HG03575 (cell line): ENCODE measurements around the gene COA7.

Source experiments
- ATAC-seq: cut with Tn5 transposase; IDR thresholded peaks from one replicate; pipeline ENCODE4 v1.9.1; 2021; ENCODE audit not compliant: unreplicated experiment, insufficient number of reproducible peaks, low FRiP score; ENCODE audit errors: extremely low read depth

The COA7 gene

DNA sequence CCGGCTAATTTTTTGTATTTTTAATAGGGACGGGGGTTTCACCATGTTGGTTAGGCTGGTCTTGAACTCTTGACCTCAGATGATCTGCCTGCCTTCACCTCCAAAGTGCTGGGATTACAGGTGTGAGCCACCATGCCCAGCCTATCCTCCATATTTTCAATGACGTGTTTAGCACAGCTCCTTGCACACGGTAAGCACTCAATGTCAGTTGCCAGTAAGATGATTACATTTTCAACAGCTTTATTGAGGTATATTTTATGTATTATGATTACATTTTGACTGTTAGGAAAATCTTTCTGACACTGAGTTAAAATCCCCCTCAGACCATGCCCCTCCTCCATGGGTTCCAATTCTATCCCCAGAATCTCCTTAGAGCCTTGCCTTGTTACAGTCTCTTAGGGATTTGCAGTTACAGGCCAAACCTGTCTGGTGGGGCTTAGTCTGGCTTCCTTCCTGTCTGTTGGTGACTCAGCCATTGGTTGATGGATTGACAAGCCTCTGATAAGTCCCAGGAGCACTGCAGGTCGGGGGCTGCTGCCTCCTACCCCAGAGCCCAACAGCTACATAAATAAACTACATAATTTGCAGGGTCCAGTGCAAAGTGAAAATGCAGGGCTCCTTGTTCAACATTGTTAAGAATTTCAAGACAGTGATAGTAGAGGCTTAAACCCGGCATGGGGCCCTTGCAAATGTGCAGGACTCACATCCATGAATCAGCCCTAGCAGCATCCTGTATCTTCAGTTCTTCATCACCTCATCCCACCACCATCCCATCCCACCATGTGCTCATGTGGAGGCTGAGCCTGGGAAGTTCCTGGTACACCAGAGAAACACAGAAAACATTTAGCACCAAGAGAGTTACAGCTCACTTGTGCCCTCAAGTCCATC lies 23.4 kb downstream of the COA7 start:
- ATAC-seq = no peak

DNA sequence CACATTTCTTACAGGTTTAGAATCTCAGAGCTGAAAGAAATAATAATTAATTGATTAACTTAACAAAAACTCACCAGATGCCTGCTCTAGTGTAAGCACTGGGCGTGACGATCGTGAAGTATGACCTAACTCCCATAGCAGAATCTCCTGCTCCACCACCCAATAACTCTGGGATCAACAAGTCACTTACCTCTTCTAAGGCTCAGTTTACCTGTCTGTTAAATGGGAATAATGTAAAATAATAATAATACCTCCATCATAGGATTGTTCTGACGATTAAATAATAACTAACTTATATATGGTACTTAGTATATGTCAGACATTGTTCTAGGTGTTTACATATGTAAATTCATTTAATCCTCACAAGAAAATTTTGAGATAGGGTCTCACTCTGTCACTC lies 24.6 kb downstream of the COA7 start:
- ATAC-seq = no peak

DNA sequence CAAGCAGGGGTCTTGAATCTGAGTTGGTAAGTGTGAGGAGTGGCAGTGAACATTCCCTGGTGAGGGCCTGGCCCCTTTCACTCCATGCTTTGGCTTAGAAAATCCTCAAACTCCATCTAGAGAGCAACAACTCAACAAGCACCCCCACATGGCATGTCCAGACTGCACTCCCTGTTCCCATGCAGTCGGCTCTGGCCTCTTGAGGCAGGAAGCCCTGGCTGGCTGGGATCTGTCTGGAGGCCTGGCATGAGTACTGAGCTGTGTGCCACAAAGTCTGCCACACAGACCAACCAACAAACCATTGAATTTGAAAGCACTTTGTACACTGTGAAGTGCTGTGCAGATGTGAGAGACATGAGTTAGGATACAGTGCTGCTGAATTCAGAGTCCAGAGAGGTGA lies 25.2 kb downstream of the COA7 start:
- no peak for ATAC-seq

GRCh38 chr1:52670604-52671003 lies 27.5 kb downstream of the COA7 start:
- ATAC-seq = no peak

DNA sequence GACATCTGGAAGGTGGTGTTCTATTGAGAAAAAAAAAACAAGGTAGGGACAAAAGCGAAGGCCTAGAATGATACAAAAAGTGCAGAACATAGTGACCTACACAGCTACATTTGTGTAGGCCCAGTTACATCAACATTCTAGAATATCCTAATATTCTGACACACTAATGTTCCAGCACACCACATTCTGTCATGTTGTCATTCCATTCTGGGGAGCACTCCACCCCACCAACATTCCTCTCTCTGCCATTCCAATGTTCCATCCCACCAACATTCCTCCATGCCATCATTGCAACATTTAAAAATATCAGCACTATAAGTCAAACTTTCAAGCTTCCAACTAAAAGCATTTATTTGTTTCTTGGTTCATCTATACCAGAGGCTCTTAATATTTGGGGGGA lies 28.5 kb downstream of the COA7 start:
- no peak for ATAC-seq

DNA sequence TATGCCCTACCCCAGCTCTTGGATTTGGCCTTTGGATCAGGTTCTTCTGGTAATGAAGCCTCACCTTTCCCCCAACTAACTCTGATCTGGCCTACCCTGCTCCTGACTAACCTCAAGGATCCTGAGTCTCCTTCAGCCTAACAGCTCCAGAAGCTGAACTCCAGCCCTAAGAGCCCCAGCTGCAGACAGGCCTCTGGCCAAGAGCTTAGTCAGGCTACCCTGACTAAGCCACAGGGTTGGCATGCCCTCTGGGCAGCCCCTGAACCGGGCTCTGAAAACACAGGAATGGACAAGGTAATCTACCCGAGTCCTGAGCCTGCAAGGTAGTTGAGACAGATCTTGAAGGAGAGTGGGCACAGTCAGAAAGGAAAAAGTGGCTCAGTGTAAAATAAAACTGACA lies 29.4 kb downstream of the COA7 start:
- ATAC-seq = no peak

GRCh38 chr1:52667984-52668383 lies 30.2 kb downstream of the COA7 start:
- no peak for ATAC-seq

GRCh38 chr1:52667290-52667689 lies 30.9 kb downstream of the COA7 start:
- ATAC-seq = no peak

GRCh38 chr1:52665006-52665941 lies 32.9 kb downstream of the COA7 start:
- no peak for ATAC-seq

DNA sequence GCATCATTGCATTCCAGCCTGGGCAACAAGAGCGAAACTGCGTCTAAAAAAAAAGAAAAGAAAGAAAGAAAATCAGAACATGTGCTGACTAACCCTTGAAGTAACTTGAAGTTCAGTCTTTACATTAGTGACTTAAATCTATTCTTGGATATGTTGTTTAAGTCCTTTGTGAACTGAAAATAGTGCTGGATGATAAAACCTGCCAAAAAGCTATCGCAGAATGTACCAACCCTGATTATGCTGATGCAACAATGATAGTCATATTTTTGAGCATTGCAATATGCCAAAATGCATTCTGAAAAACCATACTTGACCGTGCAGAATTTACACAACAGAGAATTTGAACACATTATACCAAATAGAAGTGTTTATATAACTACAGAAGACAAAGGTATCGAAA lies 34.4 kb downstream of the COA7 start:
- ATAC-seq = no peak

- ATAC-seq = no peak
Measured at GRCh38 chr1:52662645-52663313, 35.4 kb downstream of the COA7 start.

DNA sequence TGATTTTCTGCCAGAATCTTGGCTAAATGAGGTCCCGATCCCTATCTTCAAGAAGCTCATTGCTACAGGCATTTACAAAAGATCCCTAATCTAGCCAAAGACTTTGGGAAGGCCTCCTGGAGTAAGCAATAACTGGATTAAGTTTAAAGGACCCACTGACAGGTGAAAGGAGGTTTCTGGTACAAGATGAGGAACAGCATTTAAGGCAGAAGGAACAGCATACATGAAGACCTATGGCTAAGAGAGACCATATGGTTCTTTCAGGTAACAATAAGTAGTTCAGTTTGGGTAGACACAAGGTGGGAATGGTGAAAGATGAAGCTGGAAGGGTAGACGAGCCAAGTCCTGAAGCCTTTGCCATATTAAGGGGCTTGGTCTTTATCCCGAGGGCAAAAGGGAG lies 37.3 kb downstream of the COA7 start:
- no peak for ATAC-seq

DNA sequence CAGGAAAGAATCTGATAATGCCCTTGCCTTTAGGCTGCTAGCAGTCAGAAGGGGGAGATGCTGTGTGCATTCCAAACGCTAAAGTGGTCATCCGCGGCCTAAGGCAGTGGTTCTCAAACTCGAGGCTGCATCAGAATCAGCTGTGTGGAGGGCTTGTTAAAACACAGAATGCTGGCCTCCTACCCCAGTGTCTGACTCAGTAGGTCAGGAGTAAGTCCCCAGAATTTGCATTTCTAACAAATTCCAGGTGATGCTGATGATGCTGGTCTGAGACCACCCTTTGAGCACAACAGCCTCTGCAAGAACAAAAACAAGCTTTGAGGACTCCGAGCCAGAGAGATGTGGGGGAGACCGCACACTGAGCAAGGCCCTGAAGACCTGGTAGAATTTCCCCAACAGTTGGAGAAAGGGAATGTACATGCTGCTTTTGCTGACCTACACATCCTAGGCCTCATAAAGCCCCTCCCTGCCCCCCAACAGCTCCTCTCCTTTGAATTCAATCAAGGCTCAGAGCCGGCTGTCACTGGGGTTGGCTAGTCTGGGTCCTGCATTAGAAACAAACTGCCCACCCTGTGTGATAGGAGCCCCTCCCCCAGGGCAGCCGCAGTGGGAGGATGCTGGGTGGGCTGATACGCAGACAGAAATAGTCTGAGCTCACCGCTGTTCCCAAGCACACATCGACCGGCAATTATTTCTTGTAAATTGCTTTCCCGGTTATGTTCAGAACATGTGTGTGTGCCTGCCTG lies 38.1 kb downstream of the COA7 start:
- ATAC-seq = no peak

DNA sequence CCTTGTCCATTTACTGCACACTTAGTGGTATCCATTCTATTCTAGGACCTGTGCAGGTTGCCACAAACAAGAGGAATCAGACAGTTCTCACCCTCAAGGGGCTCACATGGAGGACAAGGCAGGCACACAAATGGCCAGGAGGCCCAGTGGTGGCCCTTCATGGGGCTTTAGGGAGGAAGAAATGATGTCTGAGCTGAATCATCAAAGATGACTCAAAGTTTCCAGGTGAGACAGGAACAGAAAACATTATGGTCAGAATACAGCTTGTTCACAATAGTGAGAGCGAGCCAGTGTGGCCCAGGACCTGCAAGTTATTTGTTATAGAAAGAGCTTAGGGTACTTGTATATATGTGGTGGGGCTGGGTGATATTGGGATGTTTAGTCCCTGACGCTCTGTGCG lies 38.8 kb downstream of the COA7 start:
- no peak for ATAC-seq

DNA sequence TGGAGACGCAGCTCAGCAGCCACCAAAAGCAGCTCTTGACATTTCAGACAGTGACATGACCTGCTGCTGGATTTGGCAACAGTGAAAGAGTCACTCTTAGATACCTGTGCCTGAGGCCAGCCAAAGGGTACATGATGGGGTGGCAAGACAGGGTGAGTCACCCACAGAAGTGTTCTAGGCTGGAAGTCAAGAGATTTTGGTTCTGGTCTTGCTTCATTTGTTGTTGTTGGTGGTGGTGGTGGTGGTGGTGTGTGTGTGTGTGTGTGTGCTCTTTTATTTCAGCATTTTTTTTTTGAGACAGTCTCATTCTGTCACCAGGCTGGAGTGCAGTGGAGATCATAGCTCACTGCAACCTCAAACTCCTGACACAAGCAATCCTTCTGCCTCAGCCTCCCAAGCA lies 39.4 kb downstream of the COA7 start:
- ATAC-seq = no peak

DNA sequence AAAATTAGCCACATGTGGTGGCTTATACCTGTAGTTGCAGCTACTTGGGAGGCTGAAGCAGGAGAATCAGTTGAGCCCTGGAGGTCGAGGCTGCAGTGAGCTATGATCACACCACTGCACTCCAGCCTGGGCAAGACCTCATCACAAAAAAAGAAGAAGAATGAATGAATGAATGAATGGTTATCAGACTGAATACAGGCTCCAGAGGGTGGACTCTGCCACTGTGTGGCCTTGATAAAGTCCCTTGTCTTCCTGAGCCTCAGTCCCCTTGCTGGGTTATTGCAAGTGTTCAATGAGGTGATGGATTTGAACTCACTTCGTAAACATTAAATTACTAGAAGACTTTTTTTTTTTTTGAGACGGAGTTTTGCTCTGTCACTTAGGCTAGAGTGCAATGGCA lies 40.4 kb downstream of the COA7 start:
- ATAC-seq = no peak

GRCh38 chr1:52654063-52654462 lies 44.1 kb downstream of the COA7 start:
- ATAC-seq = no peak

- no peak for ATAC-seq
Measured at GRCh38 chr1:52653207-52653849, 44.8 kb downstream of the COA7 start.
